Jurkat, Clone E6-1 (cell line): ENCODE results near the gene LARP7.
"Not testable (repeated sequence)": the region's sequence is repeated elsewhere in the genome, so short reads cannot be mapped to it uniquely, and the experiment has no call there.

Experiments
- DNase-seq: peaks from one replicate; pipeline ENCODE4 v3.0.0-alpha.2; 2011; ENCODE audit warnings: low read depth, low spot score
- H3K4me3 ChIP-seq: 2 replicates; pipeline ENCODE4 v1.5.1; 2011; ENCODE audit warnings: mild to moderate bottlenecking, low read length, control low read depth, moderate library complexity

The LARP7 gene

DNA sequence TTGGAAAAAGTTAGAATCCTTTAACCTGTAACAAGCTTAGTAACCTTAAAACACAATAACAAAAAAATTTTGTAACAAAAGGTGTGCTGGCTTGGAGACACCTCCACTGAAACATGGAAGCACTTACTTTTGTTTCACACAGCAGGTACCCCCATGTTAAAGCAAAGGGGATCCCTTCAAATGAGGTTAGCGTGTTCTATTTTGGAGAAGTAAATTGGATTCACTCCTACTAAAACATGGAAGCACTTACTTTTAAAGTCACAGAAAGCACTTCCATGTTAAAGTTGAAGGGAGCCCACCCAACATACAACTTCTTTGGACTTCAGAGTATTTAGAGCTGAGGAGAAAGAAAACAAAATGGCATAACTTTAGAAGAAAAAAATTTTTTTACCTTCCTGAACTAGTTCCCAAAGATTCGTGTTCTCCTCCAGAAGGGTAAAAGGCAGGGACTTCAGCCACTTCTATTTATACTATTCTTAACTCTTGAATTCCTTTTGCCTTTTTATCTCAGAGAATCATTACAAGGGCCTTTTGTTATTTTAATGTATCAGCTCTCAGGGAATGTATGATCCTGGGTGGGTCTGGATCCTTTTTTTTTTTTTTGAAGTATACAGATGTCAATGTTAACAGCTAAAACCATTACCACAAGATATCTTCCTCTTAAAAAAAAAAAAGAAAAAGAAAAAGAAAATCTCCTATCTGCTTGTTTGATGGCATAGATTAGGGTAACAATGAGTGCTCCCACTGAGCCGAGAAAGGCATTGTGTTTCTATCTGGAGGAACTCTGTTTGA, 11.5 kb downstream of the LARP7 start:
- no peak for DNase-seq
- no peak overlapping the region for H3K4me3 ChIP-seq

DNA sequence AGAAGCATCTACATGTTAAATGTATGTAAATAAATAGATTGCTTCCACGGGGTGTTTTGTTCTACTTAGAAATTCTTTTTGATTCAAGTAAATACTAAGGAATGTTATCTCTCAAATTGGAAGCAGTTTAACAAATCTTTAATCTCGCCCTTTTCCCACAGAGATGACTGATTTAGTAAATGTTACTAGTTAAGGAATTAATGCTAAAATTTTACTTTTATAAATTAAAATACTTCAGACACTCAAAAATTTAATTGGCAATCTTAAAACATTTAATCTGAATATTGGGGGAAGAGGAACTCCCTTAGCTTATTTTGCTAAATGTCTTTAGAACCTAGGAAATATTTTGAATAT, 12.1 kb downstream of the LARP7 start:
- DNase-seq: no peak
- no peak overlapping the region for H3K4me3 ChIP-seq

DNA sequence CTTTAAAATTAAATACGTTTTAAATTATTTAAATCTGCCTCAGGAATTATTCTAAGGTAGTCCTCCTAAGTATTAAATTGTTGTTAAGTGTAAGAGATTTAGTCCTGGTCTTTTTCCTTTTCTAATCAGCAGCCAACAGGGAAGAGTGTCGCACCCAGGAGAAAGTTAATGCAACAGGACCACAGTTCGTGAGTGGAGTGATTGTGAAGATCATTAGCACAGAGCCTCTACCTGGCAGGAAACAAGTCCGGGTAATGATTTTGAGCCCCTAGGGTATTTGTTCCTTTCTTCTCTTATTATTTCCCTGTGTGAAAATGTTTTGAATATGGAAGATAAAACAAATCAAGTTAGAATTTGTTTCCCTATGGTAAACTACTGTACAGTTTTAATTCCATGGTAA, 13.4 kb downstream of the LARP7 start:
- no peak overlapping the region for H3K4me3 ChIP-seq
- DNase-seq: no peak

DNA sequence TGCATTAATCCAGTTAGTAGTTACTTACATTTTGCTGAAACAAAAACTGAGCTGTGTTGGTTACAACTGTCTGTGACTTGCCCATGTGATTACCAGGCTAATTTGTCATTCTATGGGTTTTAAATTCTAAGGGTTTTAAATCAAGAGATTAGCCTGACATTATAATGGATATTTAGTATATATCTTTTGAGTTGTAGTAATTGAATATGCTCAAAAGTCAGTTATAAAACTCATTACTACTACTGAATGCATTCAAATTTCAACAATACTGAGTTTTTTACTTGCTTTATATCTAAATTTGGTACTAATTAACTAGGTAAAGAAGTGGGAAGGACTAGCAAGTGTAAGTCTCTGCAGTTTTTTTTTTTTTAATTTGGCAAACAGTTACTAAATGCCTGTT, 14.7 kb downstream of the LARP7 start:
- no peak for DNase-seq
- no peak overlapping the region for H3K4me3 ChIP-seq

DNA sequence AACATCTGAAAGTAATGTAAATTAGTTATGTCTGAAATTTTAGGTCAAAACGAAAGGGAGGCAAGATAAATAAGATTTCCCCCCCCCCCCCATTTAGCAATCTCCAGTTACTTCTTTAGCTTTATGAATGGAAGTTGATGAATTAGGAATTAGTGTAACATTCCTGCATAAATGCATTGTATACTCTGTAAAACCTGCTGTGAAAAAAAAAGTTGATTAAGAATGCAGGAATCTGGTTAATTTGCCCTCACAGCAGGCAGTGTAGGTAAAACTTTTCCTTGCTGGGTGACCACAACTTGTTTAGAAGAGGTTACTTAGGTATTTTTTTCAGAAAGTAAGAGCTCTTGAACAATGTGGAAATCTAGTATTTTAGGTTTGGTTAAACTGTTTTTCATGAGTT, 15.3 kb downstream of the LARP7 start:
- H3K4me3 ChIP-seq: no peak overlapping the region
- no peak for DNase-seq

DNA sequence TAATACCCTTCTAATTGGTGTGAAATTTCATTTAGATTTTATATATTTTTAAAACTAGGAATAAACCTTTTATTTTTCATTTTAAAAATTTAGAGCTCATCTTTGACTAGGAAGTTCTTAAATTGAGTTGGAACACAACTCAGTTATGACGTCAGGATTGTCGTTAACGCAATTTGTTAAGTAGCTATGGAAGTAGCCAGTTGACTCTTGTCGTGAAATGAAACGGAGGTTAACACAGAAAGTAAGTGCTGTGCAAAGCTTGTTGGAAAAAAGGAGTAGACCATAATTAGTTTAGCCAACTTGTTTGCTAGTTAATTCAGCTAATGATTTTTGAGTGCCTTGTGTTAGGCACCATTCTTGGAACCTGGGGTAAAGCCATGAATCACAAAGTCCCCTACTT, 18.3 kb downstream of the LARP7 start:
- no peak overlapping the region for H3K4me3 ChIP-seq
- no peak for DNase-seq

DNA sequence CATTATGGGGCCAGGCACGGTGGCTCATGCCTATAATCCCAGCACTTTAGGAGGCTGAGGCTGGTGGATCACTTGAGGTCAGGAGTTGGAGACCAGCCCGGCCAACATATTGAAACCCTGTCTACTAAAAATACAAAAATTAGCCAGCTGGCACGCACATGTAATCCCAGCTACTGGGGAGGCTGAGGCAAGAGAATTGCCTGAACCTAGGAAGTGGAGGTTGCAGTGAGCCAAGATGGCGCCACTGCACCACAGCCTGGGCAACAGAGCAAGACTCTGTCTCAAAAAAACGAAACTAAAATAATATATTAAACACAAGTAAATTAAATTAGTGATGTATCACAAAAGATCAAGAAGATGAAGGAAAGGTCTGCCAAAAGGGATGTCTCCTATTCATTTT, 19.2 kb downstream of the LARP7 start:
- H3K4me3 ChIP-seq, DNase-seq: not testable (repeated sequence)

DNA sequence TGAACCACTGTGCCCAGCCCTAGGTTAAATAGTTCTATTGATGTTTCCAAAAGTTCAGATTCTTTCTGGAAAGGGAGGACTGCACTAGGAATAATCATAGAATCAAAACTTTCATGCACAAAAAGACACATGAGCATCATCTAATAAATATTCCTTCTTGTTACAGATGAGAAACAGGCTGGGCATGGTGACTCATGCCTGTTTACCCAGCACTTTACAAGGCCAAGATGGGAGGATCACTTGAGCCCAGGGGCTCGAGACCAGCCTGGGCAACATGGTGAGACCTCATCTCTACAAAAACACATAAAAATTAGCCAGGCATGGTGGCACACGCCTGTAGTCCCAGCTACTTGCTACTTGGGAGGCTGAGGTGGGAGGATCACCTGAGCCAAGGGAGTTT, 27.7 kb downstream of the LARP7 start:
- H3K4me3 ChIP-seq: no peak overlapping the region
- no peak for DNase-seq

DNA sequence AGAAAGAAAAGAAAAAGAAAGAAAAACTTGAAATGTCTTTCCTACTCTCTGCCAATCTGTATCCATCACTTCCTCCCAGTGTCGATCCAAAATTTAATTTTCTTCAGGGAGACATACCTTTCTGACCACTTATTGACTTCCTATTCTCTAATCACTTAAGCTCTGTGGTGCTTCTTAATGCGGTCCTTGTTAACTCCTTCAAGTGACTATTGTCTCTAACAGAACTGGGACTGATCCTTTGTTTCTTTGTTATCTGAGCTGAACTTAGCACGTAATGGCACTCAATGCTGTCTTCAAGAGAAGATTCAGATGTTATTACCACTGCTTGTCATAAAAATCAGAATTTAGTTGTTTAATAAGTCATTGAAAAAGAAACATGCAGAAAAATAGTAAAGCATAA, 31.2 kb downstream of the LARP7 start:
- no peak overlapping the region for H3K4me3 ChIP-seq
- no peak for DNase-seq

DNA sequence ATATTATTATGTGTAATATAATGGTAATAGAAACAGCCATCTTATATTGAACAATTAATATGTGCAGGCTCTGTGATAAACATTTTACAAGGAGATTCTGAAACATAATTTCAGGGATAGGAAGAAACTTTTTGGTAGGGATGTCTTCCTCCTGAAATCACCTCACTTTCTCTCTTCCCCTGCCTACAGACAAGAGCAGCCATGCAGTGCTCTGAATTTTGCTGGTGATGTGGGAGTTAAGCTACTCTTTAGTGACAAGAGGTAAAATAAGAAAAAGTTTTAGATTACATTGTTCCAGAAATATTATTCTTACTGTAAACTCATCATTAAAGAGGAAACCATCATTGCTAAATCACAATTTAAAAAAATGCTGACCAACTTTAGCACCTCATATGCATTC, 36.1 kb downstream of the LARP7 start:
- DNase-seq: no peak
- H3K4me3 ChIP-seq: no peak overlapping the region

DNA sequence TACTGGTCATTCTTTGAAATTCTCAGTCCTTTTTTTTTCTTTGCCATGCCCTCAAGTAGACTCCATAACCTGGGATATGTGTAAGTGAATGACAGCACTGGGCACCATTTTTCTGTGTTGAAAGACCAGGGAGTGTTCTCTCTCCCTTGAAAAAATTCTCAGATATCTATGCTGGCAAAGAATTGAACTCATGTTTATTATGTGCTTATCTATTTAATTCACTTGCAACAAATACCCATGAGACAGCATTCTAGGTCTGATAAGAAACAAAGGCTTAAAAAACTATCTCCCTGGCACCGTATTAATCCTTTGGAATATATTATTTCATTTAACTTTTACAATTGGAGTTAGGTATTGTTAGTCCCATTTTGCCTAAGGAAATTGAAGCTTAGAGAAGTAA, 36.7 kb downstream of the LARP7 start:
- no peak overlapping the region for H3K4me3 ChIP-seq
- DNase-seq: no peak

DNA sequence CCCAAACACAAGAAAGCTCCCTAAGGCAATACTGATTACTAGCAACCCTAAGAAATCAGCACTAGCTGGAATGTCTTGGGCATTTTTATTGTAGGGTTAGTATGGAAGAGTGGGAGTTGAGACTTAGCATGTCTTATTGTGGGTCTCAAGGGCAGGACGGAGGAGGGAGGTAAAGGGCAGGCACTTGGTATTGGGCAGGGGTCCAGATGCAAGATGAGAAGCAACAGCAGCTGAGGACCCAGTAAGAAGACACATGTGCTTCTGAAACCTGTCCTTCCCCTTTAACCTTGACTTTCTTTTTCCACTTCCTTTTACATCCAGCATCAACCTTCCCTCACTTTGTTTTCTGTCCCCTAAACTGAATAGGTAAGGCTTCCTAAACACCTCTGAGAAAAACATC, 37.4 kb downstream of the LARP7 start:
- no peak for DNase-seq
- no peak overlapping the region for H3K4me3 ChIP-seq

DNA sequence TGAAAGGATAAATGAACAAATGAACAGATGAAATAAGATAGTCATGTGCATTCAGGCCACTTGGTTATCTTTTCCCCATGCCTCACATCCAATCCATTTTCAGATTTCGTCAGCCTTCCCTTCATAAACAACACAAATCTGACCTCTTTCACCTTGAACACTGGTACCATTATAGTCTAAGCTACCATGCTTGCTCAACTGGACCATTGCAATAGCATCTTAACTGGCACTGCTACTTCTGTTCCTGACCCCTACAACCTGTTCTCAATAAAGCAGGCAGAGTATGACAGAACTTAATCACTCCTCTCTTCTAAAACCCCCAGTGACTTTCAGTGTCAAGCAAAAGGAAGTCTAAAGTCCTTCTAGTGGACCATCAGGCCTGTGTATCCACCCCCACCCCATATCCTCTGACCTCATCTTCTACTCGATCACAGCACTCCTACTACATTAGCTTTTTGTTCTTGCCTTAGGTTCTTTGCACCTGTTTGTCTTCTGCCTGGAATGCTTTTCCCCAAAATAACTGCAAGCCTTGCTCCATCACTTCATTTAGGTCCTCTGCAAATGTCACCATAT, 40.7 kb downstream of the LARP7 start:
- DNase-seq: no peak
- H3K4me3 ChIP-seq: no peak overlapping the region

DNA sequence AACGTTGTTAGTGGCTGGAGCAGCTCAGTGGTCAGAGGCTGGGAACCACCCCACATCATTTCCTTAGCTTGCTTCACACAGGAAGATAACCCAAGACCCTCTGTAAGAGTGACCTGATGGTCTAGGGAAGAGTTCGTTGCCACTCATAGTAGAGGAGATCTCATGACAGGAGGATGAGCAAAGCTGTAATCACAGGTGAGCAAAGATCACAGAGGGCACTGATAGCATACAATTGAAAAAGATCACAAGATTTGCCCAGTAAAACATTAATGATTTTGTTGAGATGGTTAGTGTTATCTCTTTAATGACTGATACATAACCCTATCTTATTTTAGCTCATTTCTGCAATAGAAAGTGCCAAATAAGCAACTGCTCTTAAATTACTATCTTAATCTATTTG, 44.1 kb downstream of the LARP7 start:
- DNase-seq: no peak
- H3K4me3 ChIP-seq: no peak overlapping the region

DNA sequence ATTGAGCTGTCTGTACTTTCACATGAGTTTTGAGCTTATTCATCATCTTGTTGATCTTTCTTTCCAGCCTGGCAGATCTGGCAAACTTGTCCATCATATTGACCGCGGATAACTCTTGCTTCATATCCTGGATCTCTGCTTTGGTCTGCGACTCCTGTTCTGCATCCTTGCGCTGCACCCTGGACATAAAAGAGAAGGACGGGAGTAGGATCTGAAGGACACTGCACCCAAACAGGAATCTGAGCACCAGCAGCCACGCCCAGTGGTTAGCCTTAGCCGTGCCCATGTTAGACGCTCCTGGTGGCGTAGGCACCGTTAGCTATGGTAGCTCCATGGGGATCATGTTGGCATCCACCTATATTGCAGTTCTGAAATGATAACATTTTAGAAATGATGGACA, 56.6 kb downstream of the LARP7 start:
- no peak overlapping the region for H3K4me3 ChIP-seq
- no peak for DNase-seq

DNA sequence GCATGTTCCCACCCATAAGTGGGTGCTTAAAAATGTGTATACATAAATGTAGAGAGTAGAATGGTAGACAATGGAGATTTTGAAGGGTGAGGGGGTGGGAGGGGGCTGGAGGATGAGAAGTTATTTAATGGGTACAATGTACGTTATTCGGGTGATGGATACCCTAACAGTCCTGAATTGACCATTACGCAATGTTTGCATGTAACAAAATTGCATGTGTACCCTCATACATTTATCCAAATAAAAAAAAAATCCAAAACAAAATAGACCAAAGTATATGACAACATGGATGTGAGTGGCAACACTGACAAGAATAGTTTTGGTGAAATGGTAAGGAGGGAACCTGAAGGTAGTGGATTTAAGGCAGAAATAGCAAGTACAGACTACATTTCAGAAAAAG, 63.7 kb downstream of the LARP7 start:
- DNase-seq: no peak
- no peak overlapping the region for H3K4me3 ChIP-seq

DNA sequence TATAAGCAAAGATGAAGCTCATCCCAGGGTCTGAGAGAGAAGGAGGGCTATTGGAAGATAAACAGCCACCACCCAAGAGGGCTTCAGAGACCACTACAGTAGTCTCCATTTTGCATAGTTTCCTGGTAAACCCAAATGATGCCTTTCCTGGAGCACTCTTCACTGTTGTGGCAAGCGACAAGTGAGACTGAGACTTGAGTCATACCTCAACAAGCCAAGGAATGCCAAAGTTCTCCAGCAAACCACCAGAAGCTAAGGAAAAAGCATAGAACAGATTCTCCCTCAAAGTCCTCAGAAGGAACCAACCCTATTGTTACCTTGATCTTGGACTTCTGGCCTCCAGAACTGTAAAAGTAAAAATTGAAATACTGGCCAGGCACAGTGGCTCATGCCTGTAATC, 65.9 kb downstream of the LARP7 start:
- H3K4me3 ChIP-seq: no peak overlapping the region
- DNase-seq: no peak

DNA sequence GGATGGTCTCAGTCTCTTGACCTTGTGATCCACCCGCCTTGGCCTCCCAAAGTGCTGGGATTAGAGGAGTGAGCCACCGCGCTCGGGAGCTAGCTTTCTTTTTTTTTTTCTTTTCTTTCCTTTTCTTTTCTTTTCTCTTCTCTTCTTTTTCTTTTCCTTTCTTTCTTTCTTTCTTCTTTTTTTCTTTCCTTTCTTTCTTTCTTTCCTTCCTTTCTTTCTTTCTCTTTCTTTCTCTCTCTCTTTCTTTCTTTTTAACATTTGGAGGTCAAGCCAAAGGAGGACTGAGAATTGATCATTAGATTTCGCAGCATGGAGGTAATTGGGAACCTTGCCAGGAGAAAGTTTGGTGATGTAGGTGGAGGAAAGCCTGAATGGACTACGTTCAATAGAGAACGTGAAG, 67.4 kb downstream of the LARP7 start:
- no peak overlapping the region for H3K4me3 ChIP-seq
- DNase-seq: no peak

DNA sequence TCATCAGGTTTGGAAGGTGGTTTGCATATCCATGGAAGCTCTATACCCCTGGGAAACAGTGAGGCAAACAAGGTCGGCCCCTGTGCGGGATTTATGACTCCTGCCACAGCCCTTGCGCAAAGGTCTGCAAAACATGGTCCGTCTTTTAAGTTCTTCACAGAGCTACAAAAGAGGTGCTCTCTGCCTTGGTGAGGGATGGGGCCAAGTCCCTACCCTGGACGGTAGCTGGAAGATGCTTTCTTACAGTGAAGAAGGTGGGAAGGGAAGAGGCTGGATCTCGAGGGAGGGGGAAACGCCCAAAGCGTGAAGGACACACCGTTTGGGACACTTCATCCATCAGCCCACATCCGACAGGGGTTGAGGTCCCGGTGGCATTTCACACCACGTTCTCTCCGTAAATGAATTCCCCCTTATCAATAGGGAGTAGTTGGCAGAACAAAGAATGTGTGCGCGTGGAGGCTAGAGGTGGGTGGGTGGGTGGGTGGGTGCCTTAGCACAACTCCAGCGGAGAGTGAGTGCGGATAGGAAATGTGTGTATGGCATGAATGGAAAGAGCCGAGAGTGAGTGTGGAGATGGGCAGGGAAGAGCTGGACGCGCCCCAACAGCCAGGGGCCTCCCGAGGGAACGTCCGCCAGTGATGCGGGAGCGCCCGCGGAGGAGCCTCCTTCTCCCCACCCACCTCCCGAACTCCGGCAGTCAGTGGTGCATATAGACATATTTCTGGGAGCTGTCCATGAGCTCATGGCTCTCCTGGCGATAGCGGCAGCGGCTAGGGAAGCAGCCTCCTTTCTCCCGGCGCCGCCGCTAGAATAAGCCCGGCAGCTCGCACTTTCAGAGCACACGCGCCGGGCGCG, 68.3 kb downstream of the LARP7 start:
- no peak for DNase-seq
- peak overlapping the region; percentile 38 for H3K4me3 ChIP-seq
